ENCODE data around the gene HOXD12.

HOXD12 gene

GRCh38 chr2:176118601-176119339 lies 19.2 kb downstream of the HOXD12 start:
- no peak for DNase-seq (ENCODE audit: low spot score)

GRCh38 chr2:176120364-176121189 lies 21.0 kb downstream of the HOXD12 start:
- DNase-seq (ENCODE audit: low spot score), result no peak

- DNase-seq (ENCODE audit: low spot score), result no peak
Measured at GRCh38 chr2:176121190-176122051, 21.8 kb downstream of the HOXD12 start.

GRCh38 chr2:176122052-176122682 lies 22.6 kb downstream of the HOXD12 start:
- no peak for DNase-seq (ENCODE audit: low spot score)

- DNase-seq (ENCODE audit: low spot score), result no peak
Measured at GRCh38 chr2:176122683-176123410, 23.3 kb downstream of the HOXD12 start, which contains the start of gene HOXD9. HOXD9 (plus strand) TSS chr2:176122719; CDS start chr2:176122769, 50 bp downstream.

- no peak for DNase-seq (ENCODE audit: low spot score)
Measured at GRCh38 chr2:176123411-176124109, 24.0 kb downstream of the HOXD12 start.

- no peak for DNase-seq (ENCODE audit: low spot score)
Measured at GRCh38 chr2:176124110-176124946, 24.7 kb downstream of the HOXD12 start.

- DNase-seq (ENCODE audit: low spot score), result no peak
Measured at GRCh38 chr2:176124947-176125771, 25.6 kb downstream of the HOXD12 start.

- no peak for DNase-seq (ENCODE audit: low spot score)
Measured at GRCh38 chr2:176125772-176126054, 26.1 kb downstream of the HOXD12 start.

- peak; percentile 72 for DNase-seq (ENCODE audit: low spot score)
Measured at GRCh38 chr2:176126929-176127773, 27.6 kb downstream of the HOXD12 start.

- no peak for DNase-seq (ENCODE audit: low spot score)
Measured at GRCh38 chr2:176127774-176128072, 28.1 kb downstream of the HOXD12 start.

GRCh38 chr2:176128172-176128981 lies 28.8 kb downstream of the HOXD12 start:
- DNase-seq (ENCODE audit: low spot score), result no peak

GRCh38 chr2:176128982-176129796 lies 29.6 kb downstream of the HOXD12 start, which contains the start of gene HOXD8:
HOXD8 (plus strand) TSS chr2:176129705; CDS start chr2:176130367, 662 bp downstream.
- no peak for DNase-seq (ENCODE audit: low spot score)

GRCh38 chr2:176129813-176130146 lies 30.2 kb downstream of the HOXD12 start:
- DNase-seq (ENCODE audit: low spot score), result no peak

- no peak for DNase-seq (ENCODE audit: low spot score)
Measured at GRCh38 chr2:176130147-176130956, 30.8 kb downstream of the HOXD12 start.

Measured in CD4-positive, alpha-beta T cell treated with Interleukin-2 at 100 ng/mL for 4 hours (primary cell).